Hematopoietic multipotent progenitor cell (in vitro differentiated cells): Measurements from ENCODE around the gene YES1. TPM values are rescaled to one million over a fixed set of nuclear protein-coding genes. Genes with fewer than 3 reads are reported as not detected.

Source experiments
- DNase-seq, 3 donors: peaks; one replicate each; pipeline ENCODE4 v3.0.0-alpha.2; 2011 to 2015; ENCODE audit warnings: low read depth in 2 of 3, low spot score in 2 of 3
- total RNA-seq: library from RNA; depleted of rRNA; stranded (reverse); fragments of >200 nt; gene quantifications from one replicate; pipeline ENCODE4 v1.2.3, GENCODE V29; 2012

YES1 gene
- total RNA-seq, 1 donor = 23.2 TPM

- DNase-seq = peak; percentile 9 to 70 (median 35)
Observed at GRCh38 chr18:741931-742512, 70.0 kb downstream of the YES1 start.

GRCh38 chr18:732371-732770 is 79.7 kb downstream of the YES1 start:
- DNase-seq = no peak

DNA sequence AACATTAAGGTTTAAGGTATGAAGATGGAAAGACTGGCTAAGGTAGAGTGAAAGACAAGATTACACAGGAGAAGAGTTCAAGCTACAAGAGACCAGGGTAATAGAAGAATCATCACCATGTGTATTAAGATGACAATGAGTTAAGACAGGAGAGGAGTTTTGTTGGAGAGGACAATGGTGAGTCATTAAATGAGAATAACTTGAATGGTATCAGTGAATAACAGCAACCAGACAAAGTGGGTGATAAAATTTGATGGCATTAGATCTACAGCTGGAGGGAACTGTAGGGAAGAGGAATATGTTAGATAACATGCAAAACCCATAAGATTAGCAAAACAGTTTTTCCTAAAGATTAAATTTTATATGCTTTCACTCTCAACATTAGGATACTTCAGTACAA is 80.9 kb downstream of the YES1 start:
- no peak for DNase-seq

DNA sequence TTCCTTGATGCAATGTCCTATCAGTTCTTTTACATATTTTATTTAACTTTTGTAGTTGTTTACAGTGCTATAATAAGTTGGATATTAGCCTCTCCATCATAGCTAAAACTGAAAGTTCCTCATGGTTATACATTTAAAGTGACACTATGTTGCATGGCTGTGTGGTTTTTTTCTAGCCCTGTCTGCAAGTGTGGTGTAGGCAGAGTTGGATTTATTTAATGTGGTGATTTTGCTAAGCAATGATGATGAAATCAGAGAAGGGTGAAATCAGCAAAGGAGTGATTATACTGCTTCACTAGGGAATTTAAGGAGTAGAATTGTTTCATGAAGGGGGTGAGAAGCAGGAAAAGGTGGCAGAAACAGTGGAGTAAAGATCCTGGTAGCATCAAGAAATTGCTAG is 81.3 kb downstream of the YES1 start:
- no peak for DNase-seq

DNA sequence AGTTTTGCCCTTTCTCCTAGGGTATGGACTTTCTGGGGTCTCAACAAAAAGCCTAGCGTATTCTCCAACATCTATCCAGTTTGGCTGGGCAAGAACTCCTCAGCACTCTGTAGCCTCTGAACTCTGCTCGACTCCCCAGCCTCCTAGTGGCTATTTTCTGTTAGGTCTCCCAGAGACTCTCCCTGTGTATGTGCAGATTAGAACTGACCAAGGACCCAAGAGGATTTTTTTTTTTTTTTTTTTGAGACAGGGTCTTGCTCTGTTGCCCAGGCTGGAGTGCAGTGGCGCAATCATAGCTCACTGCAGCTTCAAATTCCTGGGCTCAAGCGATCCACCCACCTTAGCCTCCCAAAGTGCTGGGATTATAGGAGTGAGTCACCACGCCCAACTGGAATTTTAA is 81.9 kb downstream of the YES1 start:
- peak in 1 of 3 donors; percentile 31 for DNase-seq

DNA sequence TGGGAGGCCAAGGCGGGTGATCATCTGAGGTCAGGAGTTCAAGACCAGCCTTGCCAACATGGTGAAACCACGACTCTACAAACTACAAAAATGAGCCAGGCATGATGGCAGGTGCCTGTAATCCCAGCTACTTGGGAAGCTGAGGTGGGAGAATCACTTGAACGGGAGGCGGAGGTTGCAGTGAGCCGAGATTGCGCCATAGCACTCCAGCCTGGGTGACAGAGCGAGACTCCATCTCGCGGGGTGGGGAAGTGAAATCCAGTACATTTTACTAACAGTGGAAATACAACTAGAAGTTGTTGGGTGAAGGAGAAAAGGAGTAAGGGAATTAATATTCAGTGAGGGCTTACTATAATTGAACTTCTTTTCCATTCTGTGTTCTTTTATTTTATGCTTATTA is 86.4 kb downstream of the YES1 start:
- no peak for DNase-seq

DNA sequence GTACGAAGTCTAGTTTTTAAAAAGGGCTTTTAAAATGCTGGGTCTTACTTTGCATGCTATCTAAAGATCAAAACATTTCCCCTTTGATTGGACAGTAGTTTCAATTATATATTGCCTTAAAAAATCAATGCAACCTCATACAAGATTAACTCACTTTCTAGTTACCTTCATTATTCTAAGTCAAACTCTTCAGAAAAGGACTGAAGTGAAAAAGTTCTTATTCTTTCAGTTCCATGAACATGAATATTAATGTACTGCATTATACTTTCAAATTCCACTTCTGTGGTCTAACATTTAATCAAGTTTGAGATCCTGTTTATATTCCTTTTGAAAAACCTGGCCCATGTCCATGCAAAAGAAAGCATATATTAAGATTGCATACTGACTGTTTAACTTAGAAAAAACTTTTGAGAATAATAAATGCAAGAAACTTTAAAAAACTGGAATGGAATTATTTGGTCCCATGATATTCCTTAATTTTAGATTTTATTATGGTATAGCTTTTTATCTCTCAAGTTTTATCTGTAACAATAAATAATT is 88.4 kb downstream of the YES1 start:
- DNase-seq = no peak

GRCh38 chr18:717003-717402 is 95.0 kb downstream of the YES1 start:
- DNase-seq = no peak

- DNase-seq = no peak
Observed at GRCh38 chr18:715626-716025, 96.4 kb downstream of the YES1 start.

GRCh38 chr18:713135-713490 is 98.9 kb downstream of the YES1 start:
- no peak for DNase-seq

DNA sequence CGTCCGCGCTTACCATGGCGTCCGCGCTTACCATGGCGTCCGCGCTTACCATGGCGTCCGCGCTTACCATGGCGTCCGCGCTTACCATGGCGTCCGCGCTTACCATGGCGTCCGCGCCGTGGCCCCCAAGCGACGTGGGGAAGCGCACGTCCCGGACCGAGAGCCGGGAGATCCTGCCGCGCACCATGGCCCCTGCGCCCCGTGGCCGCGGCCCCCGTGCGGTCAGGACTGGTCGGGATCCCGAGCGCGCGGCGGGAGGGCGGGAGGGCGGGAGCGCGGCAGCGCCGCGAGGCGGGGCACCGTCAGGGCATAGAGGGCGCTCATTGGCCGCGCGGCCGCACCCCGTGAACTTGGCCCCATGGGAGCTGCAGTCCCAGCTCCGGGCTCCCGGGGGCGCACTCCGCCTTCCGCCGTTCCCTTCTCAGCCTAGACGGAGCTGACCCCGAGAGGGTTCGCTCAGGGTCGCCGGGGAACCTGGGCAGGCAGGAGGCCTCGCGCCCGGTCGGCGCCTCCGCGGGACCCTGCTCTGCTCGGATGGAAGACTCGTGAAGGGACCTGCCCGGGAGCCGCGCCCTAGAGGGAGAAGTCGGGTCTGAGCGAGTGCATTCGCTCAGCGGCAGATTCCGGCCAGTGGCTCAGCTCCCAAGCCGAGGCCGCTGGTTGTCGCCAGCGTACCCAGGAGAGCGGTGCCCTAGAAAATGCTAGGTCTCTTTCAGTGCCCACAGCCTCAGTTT is 99.5 kb downstream of the YES1 start, which contains the start of gene ENOSF1:
ENOSF1 (minus strand) TSS at position 230 of the 734 bp plus-strand sequence; CDS start at position 187, 43 bp downstream.
- DNase-seq = peak; percentile 64 to 89 (median 88)

DNA sequence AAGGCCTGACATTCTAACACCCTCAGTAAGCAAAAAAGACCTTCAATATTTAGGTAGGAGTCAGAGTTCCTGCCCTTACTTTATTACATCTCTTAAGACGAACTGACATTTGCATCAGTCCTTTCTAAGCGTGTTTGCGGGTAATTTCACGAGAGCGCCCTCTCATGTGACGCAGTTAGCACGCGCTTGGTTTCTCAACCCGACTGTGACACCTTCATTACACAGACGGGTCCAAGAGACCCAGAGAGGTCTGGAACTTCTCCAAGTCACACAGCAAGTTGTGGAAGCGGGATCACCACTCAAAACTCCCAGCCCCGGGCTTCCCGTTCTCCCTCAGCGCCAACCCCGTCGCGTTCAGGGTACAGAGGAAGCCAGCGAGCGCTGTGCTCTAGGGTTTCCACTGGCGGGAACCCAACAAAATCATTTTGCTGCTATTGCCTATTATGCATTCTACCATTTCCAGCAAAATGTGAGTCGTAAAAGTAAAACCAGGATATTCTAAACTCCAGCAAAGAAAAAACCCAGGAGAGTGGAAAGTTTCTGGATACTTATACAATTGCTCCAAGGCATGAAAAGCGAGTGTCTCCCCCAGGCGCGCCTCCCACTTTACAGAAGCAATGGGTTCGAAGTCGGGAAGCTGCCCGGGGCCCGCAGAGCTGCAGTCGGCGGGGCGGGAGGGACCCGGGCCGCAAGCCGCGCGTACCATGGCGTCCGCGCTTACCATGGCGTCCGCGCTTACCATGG is 100.2 kb downstream of the YES1 start:
- DNase-seq = peak; percentile 57 to 85 (median 79)

GRCh38 chr18:711310-711656 is 100.8 kb downstream of the YES1 start:
- DNase-seq = no peak

GRCh38 chr18:710418-711300 is 101.4 kb downstream of the YES1 start:
- no peak for DNase-seq

- no peak for DNase-seq
Observed at GRCh38 chr18:709771-710170, 102.3 kb downstream of the YES1 start.

DNA sequence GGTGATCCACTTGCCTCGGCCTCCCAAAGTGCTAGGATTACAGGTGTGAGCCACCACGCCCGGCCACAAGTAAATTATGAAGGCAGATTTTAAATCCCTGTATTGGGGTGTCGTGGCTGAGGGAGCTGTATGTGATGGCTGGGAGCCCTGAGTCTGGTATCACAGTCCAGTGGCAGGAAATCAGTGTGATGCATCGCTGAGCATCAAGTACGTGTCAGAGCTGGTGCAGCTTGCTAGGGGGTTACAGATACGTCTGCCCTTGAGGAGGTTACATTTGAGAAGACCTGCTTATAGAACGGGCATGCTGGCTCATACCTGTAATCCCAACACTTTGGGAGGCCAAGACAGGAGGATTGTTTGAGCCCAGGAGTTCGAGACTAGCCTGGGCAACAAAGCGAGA is 103.9 kb downstream of the YES1 start:
- DNase-seq = no peak

GRCh38 chr18:706405-706804 is 105.6 kb downstream of the YES1 start:
- DNase-seq = no peak

- no peak for DNase-seq
Observed at GRCh38 chr18:703213-703967, 108.7 kb downstream of the YES1 start.

- no peak for DNase-seq
Observed at GRCh38 chr18:697800-698199, 114.2 kb downstream of the YES1 start.

DNA sequence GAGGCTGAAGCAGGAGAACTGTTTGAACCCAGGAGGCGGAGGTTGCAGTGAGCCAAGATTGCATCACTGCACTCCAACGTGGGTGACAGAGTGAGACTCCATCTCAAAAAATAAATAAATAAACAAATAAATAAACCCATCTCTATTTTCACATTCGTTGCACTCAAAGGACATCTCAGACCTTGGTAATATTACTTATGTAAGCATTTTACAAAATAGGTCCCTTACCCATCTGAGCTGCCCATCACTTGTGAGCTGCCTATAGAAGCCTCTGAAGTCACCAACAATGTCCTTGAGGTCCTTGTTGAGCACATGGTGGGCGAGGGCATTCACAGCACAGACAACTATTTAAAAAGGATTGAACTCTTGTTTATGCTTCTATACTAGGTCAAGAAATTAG is 115.0 kb downstream of the YES1 start:
- DNase-seq = no peak
